HepG2 (cell line): ENCODE measurements around the gene FBXL2.

ENCODE experiments used
- FOXJ3 ChIP-seq: sonication (generic); formaldehyde crosslinking; IDR thresholded peaks from 2 replicates; pipeline ENCODE4 v1.4.0; 2020; ENCODE audit warnings: missing genetic modification reagents, mild to moderate bottlenecking, borderline replicate concordance
- KDM5B ChIP-seq: sonication (generic); formaldehyde crosslinking; IDR thresholded peaks from 2 replicates; pipeline ENCODE4 v1.4.0; 2020; ENCODE audit warnings: missing genetic modification reagents, mild to moderate bottlenecking, borderline replicate concordance
- MAX ChIP-seq: IDR thresholded peaks from 2 replicates; pipeline ENCODE4 v1.6.1; 2012; ENCODE audit warnings: inconsistent platforms
- SRSF1 ChIP-seq: fragments of 200-400 bp; formaldehyde crosslinking; optimal IDR thresholded peaks from 2 replicates; pipeline ENCODE3; 2017; ENCODE audit warnings: mild to moderate bottlenecking, low read depth, low read length, moderate library complexity
- TRIM24 ChIP-seq: sonication (generic); formaldehyde crosslinking; IDR thresholded peaks from 2 replicates; pipeline ENCODE4 v1.8.0; 2022; ENCODE audit warnings: mild to moderate bottlenecking, missing genetic modification reagents
- ZBTB34 ChIP-seq: sonication (generic); formaldehyde crosslinking; IDR thresholded peaks from 2 replicates; pipeline ENCODE4 v1.8.0; 2022; ENCODE audit warnings: mild to moderate bottlenecking, missing genetic modification reagents
- ZNF230 ChIP-seq: sonication (generic); formaldehyde crosslinking; IDR thresholded peaks from 2 replicates; pipeline ENCODE4 v1.4.0; 2020; ENCODE audit warnings: mild to moderate bottlenecking, missing genetic modification reagents
- ZNF513 ChIP-seq: sonication (generic); formaldehyde crosslinking; conservative IDR thresholded peaks from 2 replicates; pipeline ENCODE4 v1.5.0; 2020; ENCODE audit warnings: missing genetic modification reagents

GRCh38 chr3:33339758-33340157, 62.5 kb downstream of the FBXL2 start:
- TF ChIP-seq ZBTB34 (no peak), KDM5B (CRISPR knock-in tag) (no peak), ZNF513 (CRISPR knock-in tag) (no peak), ZNF230 (CRISPR knock-in tag) (no peak), MAX (no peak), FOXJ3 (CRISPR knock-in tag) (no peak), SRSF1 (no peak), TRIM24 (CRISPR knock-in tag) (no peak)
